Measurements from ENCODE around the gene RASA3.

RASA3 gene

DNA sequence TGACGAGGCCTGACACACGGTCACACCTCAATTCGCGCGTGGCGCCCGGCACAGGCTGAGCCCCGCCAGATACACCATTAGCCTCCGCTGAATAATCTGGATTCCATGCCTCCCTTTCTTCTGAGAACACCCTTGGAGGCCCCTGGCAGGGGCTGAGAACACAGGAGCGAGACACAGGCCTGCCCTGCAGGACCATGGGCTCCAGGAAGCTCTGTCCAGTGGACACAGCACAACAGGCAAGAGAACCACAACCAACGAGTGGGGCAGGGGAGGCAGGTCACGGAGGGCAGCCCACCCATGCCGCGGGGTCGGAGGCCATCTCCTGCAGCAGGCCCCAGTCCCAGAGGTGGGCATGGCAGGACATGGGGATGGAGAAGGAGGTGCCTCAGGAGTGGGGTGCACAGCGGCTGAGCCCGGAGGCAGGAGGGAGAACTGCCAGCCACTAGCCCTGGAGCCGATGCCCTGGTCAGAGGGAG, 82.8 kb downstream of the RASA3 start:
- DNase-seq, result no peak

DNA sequence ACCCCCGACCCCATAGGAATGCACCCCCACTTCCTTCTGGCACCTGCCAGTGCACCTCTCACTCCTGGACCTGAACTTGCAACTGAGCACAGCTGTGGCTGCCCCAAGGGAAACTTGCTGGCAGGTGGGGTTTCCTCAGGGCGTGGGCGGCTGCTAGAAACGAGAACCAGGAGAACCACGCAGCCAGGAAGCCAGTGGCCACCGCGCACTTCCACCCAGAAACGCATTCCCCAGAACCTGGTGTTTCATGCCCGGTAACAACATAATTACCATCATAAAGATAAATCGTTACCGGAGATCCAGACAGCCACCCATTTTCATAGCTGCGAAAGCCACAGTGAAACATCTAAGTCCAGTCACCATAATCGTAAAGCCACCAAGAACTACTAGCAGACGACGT, 83.4 kb downstream of the RASA3 start:
- no peak for DNase-seq

GRCh38 chr13:114048443-114048842, 84.0 kb downstream of the RASA3 start:
- no peak for DNase-seq

DNA sequence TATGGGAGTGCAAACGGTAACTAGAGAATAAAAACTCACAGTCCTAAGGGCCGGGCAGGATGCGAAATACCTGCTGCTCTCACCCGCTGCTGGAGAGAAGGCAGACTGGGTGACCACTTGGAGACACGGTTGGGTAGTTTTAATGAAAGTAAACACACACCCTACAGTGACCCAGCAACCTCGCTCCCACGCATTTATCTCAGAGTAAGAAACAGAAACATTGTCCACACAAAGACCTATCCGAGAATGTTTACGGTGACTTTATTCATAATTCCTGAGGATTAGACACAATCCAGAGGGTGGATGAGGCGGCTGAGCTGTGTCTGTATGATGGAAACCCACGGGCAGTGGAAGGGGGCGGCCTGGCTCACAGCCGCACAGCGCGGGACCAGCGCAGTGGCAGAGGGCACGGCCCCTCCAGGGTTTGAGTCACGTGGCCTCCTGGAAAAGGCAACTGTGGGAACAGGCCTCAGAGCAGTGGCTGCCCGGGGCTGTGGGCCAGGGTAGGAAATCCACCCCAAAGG, 85.0 kb downstream of the RASA3 start:
- DNase-seq, result no peak

DNA sequence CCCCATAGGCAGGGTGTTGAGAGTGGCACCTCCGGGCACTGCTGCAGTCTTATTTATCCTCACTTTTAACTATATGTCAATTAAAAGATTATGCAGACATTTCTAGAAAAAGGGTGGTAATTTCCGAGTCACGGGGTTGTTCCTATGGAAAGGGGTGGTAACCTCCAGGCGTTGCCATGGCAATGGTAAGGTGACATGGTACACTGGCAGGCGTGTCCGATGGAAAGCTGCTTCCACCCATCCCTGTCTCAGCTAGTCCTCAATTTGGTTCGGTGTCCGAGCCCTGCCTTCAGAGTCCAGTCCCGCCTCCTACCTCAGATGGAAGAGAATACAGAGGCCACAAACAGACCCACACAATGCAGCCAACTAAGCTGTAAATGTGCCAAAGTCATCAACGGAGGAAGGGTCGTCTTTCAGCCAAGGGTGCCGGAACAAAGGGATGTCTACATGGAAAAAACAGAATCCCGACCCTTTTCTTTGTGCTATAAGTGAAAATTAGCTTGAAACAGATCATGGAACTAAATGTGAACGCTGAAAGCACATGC, 85.9 kb downstream of the RASA3 start:
- DNase-seq, result no peak

DNA sequence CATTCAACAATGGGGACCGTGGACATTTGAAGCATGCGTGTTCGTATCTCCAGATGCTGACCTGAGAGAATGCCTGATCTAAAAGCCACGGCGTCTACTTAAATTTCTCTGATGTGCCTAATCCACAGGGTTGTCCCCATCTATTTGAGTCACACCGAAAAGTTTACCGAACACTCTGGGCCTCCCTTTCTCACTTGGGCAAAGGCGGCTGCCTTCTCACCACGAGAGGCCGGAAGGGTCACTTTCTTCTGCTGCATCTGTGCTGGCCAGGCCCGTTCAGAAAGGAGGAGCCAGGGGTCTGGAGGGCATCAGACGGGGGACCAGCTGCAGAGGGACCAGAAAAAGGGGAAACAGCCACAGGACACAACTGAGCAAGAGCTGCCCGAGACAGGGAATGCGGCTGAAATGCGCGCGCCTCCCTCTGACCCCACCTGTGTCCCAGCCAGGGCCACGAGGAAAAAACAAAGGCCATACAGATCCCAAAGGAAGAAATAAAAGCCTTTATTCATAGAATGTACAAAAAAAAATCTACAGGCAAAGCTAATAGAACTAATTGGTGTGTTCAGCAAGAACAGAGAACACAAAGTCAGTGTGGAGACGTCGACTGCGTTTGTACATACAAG, 87.2 kb downstream of the RASA3 start:
- no peak for DNase-seq

- no peak for DNase-seq
Measured at GRCh38 chr13:114044486-114044885, 87.9 kb downstream of the RASA3 start.

DNA sequence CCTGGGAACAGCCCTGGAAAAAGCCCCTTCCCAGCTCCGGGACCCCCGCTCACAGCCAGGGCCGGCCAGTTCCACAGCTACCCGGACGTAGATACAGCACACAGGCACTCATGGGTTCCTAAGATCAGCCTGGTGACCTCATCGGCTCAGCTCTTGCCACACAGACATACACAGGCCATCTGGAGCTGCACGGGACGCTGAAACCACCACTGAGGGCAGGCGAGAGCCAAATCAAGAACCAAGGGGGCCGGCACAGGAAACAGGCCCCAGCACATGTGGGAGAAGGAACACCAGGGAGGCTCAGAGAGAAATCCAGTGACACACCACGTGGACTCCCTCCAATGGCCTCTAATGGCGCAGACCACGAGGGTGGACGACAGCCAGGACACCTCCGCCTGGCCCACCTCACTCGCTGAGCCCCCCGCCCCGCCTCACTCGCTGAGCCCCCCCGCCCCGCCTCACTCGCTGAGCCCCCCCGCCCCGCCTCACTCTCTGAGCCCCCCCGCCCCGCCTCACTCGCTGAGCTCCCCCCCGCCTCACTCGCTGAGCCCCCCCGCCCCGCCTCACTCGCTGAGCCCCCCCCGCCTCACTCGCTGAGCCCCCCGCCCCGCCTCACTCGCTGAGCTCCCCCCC, 88.9 kb downstream of the RASA3 start:
- DNase-seq, result peak; percentile 28

GRCh38 chr13:114042066-114042815, 90.2 kb downstream of the RASA3 start:
- DNase-seq, result no peak

- DNase-seq, result no peak
Measured at GRCh38 chr13:114041493-114041892, 90.9 kb downstream of the RASA3 start.

DNA sequence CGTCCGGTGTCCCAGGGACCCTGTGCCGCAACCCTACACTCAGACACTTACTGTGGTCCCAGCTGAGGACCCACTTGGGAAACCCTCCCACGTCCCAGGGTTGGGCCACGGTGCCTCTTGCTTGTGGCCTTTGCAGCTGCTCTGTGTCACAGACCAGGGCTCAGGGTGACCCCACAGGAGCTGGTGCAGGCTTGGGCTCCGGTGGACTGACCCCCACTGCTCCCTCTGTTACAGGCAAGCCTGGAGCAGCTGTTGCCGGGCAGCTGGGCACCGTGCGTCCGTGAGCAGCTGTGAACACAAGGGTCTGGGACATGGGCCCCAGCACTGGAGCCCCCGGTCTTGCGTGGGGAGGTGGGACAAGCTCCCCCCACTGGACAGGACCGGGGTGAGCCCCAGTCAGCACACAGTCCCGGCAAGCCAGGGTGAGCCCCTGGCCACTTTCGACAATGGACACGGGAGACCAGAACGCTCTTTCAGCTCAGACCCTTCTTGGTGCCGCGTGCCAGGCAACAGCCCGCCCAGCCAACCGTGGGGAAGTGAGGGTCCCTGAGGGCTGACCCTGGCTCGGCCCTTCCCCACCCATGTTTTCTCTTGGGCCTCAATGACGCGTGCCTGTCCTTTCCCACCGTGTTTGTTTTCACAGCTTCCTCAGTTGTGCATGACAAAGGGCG, 92.8 kb downstream of the RASA3 start:
- DNase-seq, result no peak

GRCh38 chr13:114038900-114039299, 93.5 kb downstream of the RASA3 start:
- DNase-seq, result no peak

DNA sequence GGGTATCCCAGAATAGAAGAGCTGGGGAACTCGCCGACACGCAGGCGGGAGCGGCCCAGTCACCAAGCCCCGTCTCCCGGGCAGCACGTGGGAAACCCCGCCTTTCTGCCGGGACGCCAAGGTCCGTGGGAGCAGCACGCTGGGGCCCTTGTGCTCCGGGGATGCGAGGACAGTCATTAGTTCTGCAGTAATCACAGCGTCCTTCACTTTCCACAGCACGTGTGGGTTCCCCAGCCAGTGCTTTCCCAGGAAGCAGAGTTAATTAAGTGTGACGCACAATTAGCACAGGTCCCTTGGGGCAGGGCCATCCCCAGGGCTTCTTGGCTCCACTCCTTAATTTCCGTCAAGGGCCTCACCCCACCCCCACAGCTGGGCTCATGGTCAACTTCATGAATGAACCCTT, 94.2 kb downstream of the RASA3 start:
- no peak for DNase-seq

- no peak for DNase-seq
Measured at GRCh38 chr13:114037674-114038073, 94.7 kb downstream of the RASA3 start.

GRCh38 chr13:114035583-114036531, 96.6 kb downstream of the RASA3 start:
- no peak for DNase-seq

DNA sequence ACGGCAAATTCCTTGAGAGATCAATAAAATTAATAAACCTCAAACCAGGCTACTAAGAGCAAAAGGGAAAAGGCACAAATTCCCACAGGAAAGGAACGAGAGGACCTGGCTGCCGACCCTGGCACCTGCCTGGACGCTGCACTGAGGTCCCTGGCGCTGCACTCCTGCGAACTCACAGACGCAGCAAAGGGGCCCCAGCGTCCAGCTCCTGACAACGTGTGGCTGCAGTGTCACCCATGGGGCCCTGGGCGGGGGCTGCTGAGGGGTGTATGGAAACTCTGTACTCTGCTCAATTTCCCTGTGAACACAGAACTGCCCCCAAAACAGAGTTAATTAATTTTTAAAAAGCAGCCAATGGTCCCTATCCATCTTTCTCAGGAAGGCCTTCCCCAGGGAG, 97.2 kb downstream of the RASA3 start:
- DNase-seq, result no peak

- no peak for DNase-seq
Measured at GRCh38 chr13:114034481-114034891, 97.9 kb downstream of the RASA3 start.

DNA sequence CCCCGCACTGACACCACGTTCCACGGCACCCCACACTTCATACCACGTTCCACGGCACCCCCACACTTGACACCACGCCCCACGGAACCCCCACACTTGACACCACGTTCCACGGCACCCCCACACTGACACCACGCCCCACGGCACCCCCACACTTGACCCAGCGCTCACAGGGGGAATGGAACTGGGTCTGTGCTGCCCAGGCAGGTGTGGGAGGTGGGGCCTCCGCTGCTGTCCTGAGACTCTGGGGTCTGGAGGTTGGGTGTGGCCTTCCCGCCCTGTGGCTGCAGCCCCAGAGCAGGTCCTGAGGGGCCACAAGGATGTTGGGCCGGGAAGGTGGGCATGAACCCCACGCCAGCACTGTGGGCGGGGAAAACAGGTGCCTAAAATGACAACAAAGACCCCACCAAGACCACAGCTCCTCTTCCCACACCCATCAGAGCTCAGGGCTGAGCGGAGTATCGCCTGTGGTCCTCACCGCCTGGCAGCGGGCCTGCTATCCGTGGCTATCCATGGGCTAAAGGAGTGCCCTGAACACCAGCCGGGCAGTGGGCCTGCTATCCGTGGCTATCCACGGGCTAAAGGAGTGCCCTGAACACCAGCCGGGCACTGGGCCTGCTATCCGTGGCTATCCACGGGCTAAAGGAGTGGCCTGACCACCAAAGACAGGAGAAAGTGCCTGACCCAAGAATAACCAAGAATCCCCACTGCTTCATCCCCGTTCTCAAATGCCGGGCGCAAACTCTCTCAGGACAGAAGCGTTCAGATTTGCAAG, 98.7 kb downstream of the RASA3 start:
- no peak for DNase-seq

DNA sequence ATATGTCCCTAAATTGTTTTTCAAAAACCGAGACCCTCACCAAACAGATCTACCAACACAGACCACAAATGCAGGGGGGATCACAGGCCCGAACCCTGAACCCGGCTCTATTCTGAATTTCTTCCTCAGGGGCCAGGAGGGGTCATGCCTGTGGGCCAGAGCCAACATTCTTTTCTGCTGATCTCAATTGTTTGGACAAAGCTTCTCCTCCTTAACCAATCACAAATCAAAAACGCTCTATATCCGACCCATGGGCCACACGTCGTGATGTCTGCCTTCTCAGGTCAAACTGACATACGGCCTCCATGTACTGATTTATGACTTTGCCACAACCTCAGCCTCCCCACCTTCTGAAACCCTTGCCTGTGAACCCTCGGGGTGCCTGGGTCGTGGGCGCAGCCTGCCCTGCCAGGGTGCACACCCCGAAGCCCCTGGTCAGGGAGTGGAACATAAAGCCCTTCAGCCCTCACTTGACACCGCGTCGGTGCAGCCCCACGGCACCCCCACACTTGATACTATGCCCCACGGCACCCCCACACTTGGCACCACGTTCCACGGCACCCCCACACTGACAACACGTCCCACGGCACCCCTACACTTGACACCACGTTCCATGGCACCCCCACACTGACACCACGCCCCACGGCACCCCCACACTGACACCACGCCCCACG, 100.2 kb downstream of the RASA3 start:
- DNase-seq, result no peak

DNA sequence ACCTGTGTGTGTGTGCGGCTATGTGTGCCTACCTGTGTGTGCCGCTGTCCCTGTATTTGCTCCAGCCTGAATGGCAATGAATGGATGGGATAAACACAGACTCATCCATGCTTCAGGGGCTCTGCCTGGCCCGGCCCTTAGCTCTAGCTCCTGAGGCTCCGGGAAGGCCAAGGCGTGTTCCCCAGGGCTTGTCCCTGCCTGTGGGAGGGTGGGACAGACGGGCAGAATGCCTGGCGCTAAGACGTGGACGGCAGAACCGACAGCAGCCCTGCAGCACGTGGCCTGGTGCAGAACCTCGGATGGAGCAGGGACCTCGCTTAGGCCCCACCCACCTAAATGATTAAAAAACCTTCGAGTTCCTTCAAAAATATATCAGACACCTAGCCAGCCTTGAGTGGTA, 100.8 kb downstream of the RASA3 start:
- DNase-seq, result no peak

Measured in activated gamma-delta T cell (primary cell).